WTC11 (cell line): ENCODE measurements around the gene TGFBI. TPM values are rescaled to one million over a fixed set of nuclear protein-coding genes. Genes with fewer than 3 reads are reported as not detected.

Experiments used
- ATAC-seq: fragments of 200-7000 bp; cut with Tn5 transposase; 2 replicates; pipeline ENCODE4 v1.10.0; 2021; ENCODE audit warnings: mild to moderate bottlenecking, moderate library complexity
- CTCF ChIA-PET: fragments of 300-600 bp; sonication (Branson Sonifier 250); formaldehyde crosslinking; loops from one replicate; lab custom pipeline; 2021; ENCODE audit warnings: antibody characterized with exemption; lab: Charles Lee
- POLR2A ChIA-PET: fragments of 350-600 bp; sonication (Branson Sonifier 250); formaldehyde crosslinking; loops from one replicate; lab custom pipeline; 2021; ENCODE audit warnings: antibody characterized with exemption; lab: Charles Lee
- DNase-seq: peaks from one replicate; pipeline ENCODE4 v3.0.0; 2021; ENCODE audit warnings: low spot score
- H3K27ac Mint-ChIP-seq: 2 replicates; pipeline ENCODE4 v1.8.0; 2021; ENCODE audit warnings: mixed read lengths
- H3K27me3 Mint-ChIP-seq: 2 replicates; pipeline ENCODE4 v1.8.0; 2021; ENCODE audit warnings: low read depth, mild to moderate bottlenecking, moderate library complexity, mixed read lengths
- H3K36me3 Mint-ChIP-seq: 2 replicates; pipeline ENCODE4 v1.8.0; 2021; ENCODE audit warnings: mixed read lengths
- H3K4me1 Mint-ChIP-seq: 2 replicates; pipeline ENCODE4 v1.8.0; 2022; ENCODE audit warnings: mixed read lengths
- H3K4me3 Mint-ChIP-seq: 2 replicates; pipeline ENCODE4 v1.8.0; 2021; ENCODE audit warnings: mild to moderate bottlenecking, moderate library complexity, mixed read lengths
- H3K9me3 Mint-ChIP-seq: 2 replicates; pipeline ENCODE4 v1.8.0; 2021; ENCODE audit warnings: mixed read lengths
- EMX1 ChIP-seq: fragments of 250-450 bp; sonication (Bioruptor Pico); IDR thresholded peaks from 2 replicates; pipeline ENCODE4 v1.8.0; 2021; ENCODE audit warnings: mild to moderate bottlenecking
- HMGA2 ChIP-seq: fragments of 250-450 bp; sonication (Bioruptor Pico); IDR thresholded peaks from 2 replicates; pipeline ENCODE4 v1.4.0; 2021; ENCODE audit warnings: mild to moderate bottlenecking, moderate library complexity
- NFATC4 ChIP-seq: fragments of 250-450 bp; sonication (Bioruptor Pico); IDR thresholded peaks from 2 replicates; pipeline ENCODE4 v1.9.0; 2021; ENCODE audit warnings: mild to moderate bottlenecking
- NR2C2 ChIP-seq: sonication (generic); formaldehyde crosslinking; IDR thresholded peaks from 2 replicates; pipeline ENCODE4 v1.8.0; 2022; ENCODE audit warnings: mild to moderate bottlenecking, missing genetic modification reagents
- NR3C1 ChIP-seq: sonication (generic); formaldehyde crosslinking; conservative IDR thresholded peaks from 2 replicates; pipeline ENCODE4 v1.8.1; 2023; ENCODE audit warnings: low read depth, mild to moderate bottlenecking, missing genetic modification reagents
- PRDM15 ChIP-seq: sonication (generic); formaldehyde crosslinking; IDR thresholded peaks from 2 replicates; pipeline ENCODE4 v1.8.0; 2022; ENCODE audit warnings: missing genetic modification reagents
- PRRX2 ChIP-seq: fragments of 250-450 bp; sonication (Bioruptor Pico); IDR thresholded peaks from 2 replicates; pipeline ENCODE4 v1.8.0; 2021; ENCODE audit warnings: mild to moderate bottlenecking
- SMAD3 ChIP-seq: sonication (generic); formaldehyde crosslinking; IDR thresholded peaks from 2 replicates; pipeline ENCODE4 v1.8.0; 2022; ENCODE audit warnings: missing genetic modification reagents, mild to moderate bottlenecking, borderline replicate concordance
- TEAD1 ChIP-seq: sonication (generic); formaldehyde crosslinking; IDR thresholded peaks from 2 replicates; pipeline ENCODE4 v1.8.0; 2022; ENCODE audit warnings: mild to moderate bottlenecking, missing genetic modification reagents
- ZNF671 ChIP-seq: fragments of 250-450 bp; sonication (Bioruptor Pico); IDR thresholded peaks from 2 replicates; pipeline ENCODE4 v1.8.0; 2021; ENCODE audit warnings: mild to moderate bottlenecking
- total RNA-seq: library from RNA; stranded (reverse); gene quantifications from 3 replicates; pipeline ENCODE4 v1.2.3, GENCODE V29; 2021
- TF ChIP-seq, protein P1 (sequence below): sonication (generic); formaldehyde crosslinking; IDR thresholded peaks from 2 replicates; pipeline ENCODE4 v1.8.0; 2022; ENCODE audit warnings: mild to moderate bottlenecking, missing genetic modification reagents
- TF ChIP-seq, protein P2 (sequence below): sonication (generic); formaldehyde crosslinking; IDR thresholded peaks from 2 replicates; pipeline ENCODE4 v1.8.1; 2023; ENCODE audit warnings: mild to moderate bottlenecking, missing genetic modification reagents
- TF ChIP-seq, protein P3 (sequence below): sonication (generic); formaldehyde crosslinking; conservative IDR thresholded peaks from 2 replicates; pipeline ENCODE4 v1.8.1; 2023; ENCODE audit warnings: mild to moderate bottlenecking, low read depth, missing genetic modification reagents, moderate library complexity

TGFBI gene
- total RNA-seq, 1 experiment from 2014 or later, result 7.2 TPM

- H3K4me3 Mint-ChIP-seq, result no peak overlapping the region
- TF ChIP-seq NFATC4 (CRISPR knock-in tag) (no peak), PRRX2 (CRISPR knock-in tag) (no peak), TEAD1 (CRISPR knock-in tag) (no peak), SMAD3 (CRISPR knock-in tag) (no peak), HMGA2 (CRISPR knock-in tag) (no peak), EMX1 (CRISPR knock-in tag) (no peak), ZNF671 (CRISPR knock-in tag) (no peak)
- H3K36me3 Mint-ChIP-seq, result no peaks in the 10 kb centered on the region
- DNase-seq, result no peak
- H3K9me3 Mint-ChIP-seq, result no peaks in the 10 kb centered on the region
- POLR2A ChIA-PET, result no interaction called here
- peaks cover 16% of the 10 kb centered on the region for H3K4me1 Mint-ChIP-seq
- no peak overlapping the region for H3K27ac Mint-ChIP-seq
- CTCF ChIA-PET, result interaction anchor here (1.2 to 1.5 kb wide), 2 partner anchors 28 to 170 kb away, joined by 3 to 4 read pairs; partner anchors contain the start of gene TGFBI
- no peaks in the 10 kb centered on the region; the same call in 1 of the 2 replicates for H3K27me3 Mint-ChIP-seq
- ATAC-seq, result no peak
Observed at GRCh38 chr5:136055612-136056309, 27.0 kb downstream of the TGFBI start.

- Mint-ChIP-seq H3K4me3 (no peak overlapping the region), H3K27me3 (no peaks in the 10 kb centered on the region), H3K36me3 (no peaks in the 10 kb centered on the region), H3K4me1 (peaks cover 16% of the 10 kb centered on the region), H3K27ac (no peak overlapping the region)
- DNase-seq (no peak), ATAC-seq (no peak)
- ChIA-PET POLR2A (no interaction called here), CTCF (interaction anchor here (1.2 to 2.2 kb wide), 3 partner anchors 28 to 170 kb away, joined by 3 to 33 read pairs (median 4); partner anchors contain the start of gene TGFBI)
- TF ChIP-seq, protein P1, sequence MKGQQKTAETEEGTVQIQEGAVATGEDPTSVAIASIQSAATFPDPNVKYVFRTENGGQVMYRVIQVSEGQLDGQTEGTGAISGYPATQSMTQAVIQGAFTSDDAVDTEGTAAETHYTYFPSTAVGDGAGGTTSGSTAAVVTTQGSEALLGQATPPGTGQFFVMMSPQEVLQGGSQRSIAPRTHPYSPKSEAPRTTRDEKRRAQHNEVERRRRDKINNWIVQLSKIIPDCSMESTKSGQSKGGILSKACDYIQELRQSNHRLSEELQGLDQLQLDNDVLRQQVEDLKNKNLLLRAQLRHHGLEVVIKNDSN (CRISPR knock-in tag), result no peak
- TF ChIP-seq, protein P2, sequence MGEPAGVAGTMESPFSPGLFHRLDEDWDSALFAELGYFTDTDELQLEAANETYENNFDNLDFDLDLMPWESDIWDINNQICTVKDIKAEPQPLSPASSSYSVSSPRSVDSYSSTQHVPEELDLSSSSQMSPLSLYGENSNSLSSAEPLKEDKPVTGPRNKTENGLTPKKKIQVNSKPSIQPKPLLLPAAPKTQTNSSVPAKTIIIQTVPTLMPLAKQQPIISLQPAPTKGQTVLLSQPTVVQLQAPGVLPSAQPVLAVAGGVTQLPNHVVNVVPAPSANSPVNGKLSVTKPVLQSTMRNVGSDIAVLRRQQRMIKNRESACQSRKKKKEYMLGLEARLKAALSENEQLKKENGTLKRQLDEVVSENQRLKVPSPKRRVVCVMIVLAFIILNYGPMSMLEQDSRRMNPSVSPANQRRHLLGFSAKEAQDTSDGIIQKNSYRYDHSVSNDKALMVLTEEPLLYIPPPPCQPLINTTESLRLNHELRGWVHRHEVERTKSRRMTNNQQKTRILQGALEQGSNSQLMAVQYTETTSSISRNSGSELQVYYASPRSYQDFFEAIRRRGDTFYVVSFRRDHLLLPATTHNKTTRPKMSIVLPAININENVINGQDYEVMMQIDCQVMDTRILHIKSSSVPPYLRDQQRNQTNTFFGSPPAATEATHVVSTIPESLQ, result no peak
- TF ChIP-seq NR2C2 (no peak), NR3C1 (no peak), HMGA2 (CRISPR knock-in tag) (no peak), PRDM15 (no peak)
- TF ChIP-seq, protein P3, sequence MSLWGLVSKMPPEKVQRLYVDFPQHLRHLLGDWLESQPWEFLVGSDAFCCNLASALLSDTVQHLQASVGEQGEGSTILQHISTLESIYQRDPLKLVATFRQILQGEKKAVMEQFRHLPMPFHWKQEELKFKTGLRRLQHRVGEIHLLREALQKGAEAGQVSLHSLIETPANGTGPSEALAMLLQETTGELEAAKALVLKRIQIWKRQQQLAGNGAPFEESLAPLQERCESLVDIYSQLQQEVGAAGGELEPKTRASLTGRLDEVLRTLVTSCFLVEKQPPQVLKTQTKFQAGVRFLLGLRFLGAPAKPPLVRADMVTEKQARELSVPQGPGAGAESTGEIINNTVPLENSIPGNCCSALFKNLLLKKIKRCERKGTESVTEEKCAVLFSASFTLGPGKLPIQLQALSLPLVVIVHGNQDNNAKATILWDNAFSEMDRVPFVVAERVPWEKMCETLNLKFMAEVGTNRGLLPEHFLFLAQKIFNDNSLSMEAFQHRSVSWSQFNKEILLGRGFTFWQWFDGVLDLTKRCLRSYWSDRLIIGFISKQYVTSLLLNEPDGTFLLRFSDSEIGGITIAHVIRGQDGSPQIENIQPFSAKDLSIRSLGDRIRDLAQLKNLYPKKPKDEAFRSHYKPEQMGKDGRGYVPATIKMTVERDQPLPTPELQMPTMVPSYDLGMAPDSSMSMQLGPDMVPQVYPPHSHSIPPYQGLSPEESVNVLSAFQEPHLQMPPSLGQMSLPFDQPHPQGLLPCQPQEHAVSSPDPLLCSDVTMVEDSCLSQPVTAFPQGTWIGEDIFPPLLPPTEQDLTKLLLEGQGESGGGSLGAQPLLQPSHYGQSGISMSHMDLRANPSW (CRISPR knock-in tag), result no peak
- TF ChIP-seq, all 79 proteins: peak for 0
- H3K9me3 Mint-ChIP-seq, result no peaks in the 10 kb centered on the region
Observed at GRCh38 chr5:136056336-136056735, 27.5 kb downstream of the TGFBI start.
